HepG2 (cell line): ENCODE measurements around the gene MEX3D. TPM values are rescaled to one million over a fixed set of nuclear protein-coding genes. Genes with fewer than 3 reads are reported as not detected.

ENCODE experiments used
- ATAC-seq: fragments of 200-7000 bp; cut with Tn5 transposase; 3 replicates; pipeline ENCODE4 v1.9.1; 2020; ENCODE audit warnings: mild to moderate bottlenecking, moderate library complexity
- BruUV-seq: library from RNA; stranded (reverse); fragments of 400-500 nt; replicated peaks from 2 replicates; lab custom pipeline; 2021; lab: Mats Ljungman, UMichigan
- CTCF ChIA-PET: fragments of 300-600 bp; formaldehyde crosslinking; extraction: SDS; loops from one replicate; lab custom pipeline; 2021; ENCODE audit warnings: low total read pairs, inconsistent platforms, low intra/inter-chr PET ratio; lab: Yijun Ruan, JAX
- POLR2A ChIA-PET: fragments of 350-600 bp; sonication (Branson Sonifier 250); formaldehyde crosslinking; loops from one replicate; lab custom pipeline; 2020; ENCODE audit warnings: antibody characterized with exemption, inconsistent platforms; lab: Yijun Ruan, JAX
- DNase-seq: peaks from one replicate; pipeline ENCODE4 v3.0.0-alpha.2; 2015; ENCODE audit warnings: low spot score
- FAIRE-seq: peaks from 3 replicates; lab custom pipeline; 2011; peaks lifted over from hg19 to GRCh38; lab: Jason Lieb, UNC
- H2AFZ ChIP-seq: one replicate; pipeline ENCODE4 v1.6.1; 2011; ENCODE audit warnings: low read length, inconsistent platforms
- H3K27ac ChIP-seq: fragments of 300-600 bp; 3 replicates; pipeline ENCODE4 v1.8.0; 2011; ENCODE audit warnings: mixed run types, mild to moderate bottlenecking, mixed read lengths, low read length, inconsistent platforms; ENCODE audit not compliant: insufficient read depth; ENCODE audit errors: extremely low read length
- H3K27me3 ChIP-seq, 2 experiments: fragments of 200-600 bp in 1 of 2; 2 replicates in 1 of 2; 3 replicates in 1 of 2; pipeline versions ENCODE4 v1.6.0 to v1.8.0; 2011; ENCODE audit warnings: low read length in 2 of 2, mild to moderate bottlenecking in 2 of 2, moderate library complexity in 2 of 2, inconsistent platforms in 1 of 2; ENCODE audit not compliant: insufficient read depth in 2 of 2, control insufficient read depth in 1 of 2
- H3K36me3 ChIP-seq, 2 experiments: fragments of 200-600 bp in 1 of 2; replicated peaks in 1 of 2; 2 replicates in 1 of 2; 3 replicates in 1 of 2; pipeline versions ENCODE4 v1.5.1 to v1.8.0; 2011; ENCODE audit warnings: low read length in 2 of 2, inconsistent platforms in 1 of 2; ENCODE audit not compliant: insufficient read depth in 2 of 2, control insufficient read depth in 1 of 2
- H3K4me1 ChIP-seq: 2 replicates; pipeline ENCODE4 v1.5.1; 2012; ENCODE audit warnings: low read length, inconsistent platforms; ENCODE audit not compliant: insufficient read depth
- H3K4me2 ChIP-seq: 2 replicates; pipeline ENCODE4 v1.6.0; 2011; ENCODE audit warnings: low read depth, low read length, inconsistent platforms
- H3K4me3 ChIP-seq, 3 experiments: fragments of 200-600 bp in 1 of 3; sonication (generic), shearing (Covaris generic) in 1 of 3; replicated peaks in 1 of 3; 2 replicates each; pipeline ENCODE4 v1.5.1; 2011 to 2016; ENCODE audit warnings: low read length in 3 of 3, inconsistent platforms in 2 of 3, low read depth in 2 of 3, mild to moderate bottlenecking in 2 of 3, control low read depth in 1 of 3, mixed read lengths in 1 of 3; ENCODE audit not compliant: insufficient read depth in 1 of 3
- H3K79me2 ChIP-seq: one replicate; pipeline ENCODE4 v1.6.1; 2011; ENCODE audit warnings: low read length, inconsistent platforms; ENCODE audit not compliant: insufficient read depth
- H3K9ac ChIP-seq: 2 replicates; pipeline ENCODE4 v1.6.0; 2011; ENCODE audit warnings: mild to moderate bottlenecking, low read depth, low read length, inconsistent platforms; ENCODE audit not compliant: insufficient read depth
- H3K9me3 ChIP-seq: 2 replicates; pipeline ENCODE4 v1.5.1; 2012; ENCODE audit warnings: mild to moderate bottlenecking, low read length
- H4K20me1 ChIP-seq: 2 replicates; pipeline ENCODE4 v1.6.0; 2011; ENCODE audit warnings: inconsistent platforms, mild to moderate bottlenecking, low read length, moderate library complexity; ENCODE audit not compliant: insufficient read depth
- FOXJ3 ChIP-seq: sonication (generic); formaldehyde crosslinking; IDR thresholded peaks from 2 replicates; pipeline ENCODE4 v1.4.0; 2020; ENCODE audit warnings: missing genetic modification reagents, mild to moderate bottlenecking, borderline replicate concordance
- HIC2 ChIP-seq: sonication (generic); formaldehyde crosslinking; IDR thresholded peaks from 2 replicates; pipeline ENCODE4 v1.9.0; 2022; ENCODE audit warnings: low read depth, missing genetic modification reagents
- HNRNPH1 ChIP-seq: fragments of 200-400 bp; formaldehyde crosslinking; optimal IDR thresholded peaks from 2 replicates; pipeline ENCODE3; 2017; ENCODE audit warnings: mild to moderate bottlenecking, low read depth, low read length
- NFIB ChIP-seq: sonication (generic); formaldehyde crosslinking; IDR thresholded peaks from 2 replicates; pipeline ENCODE4 v1.9.0; 2021; ENCODE audit warnings: missing genetic modification reagents, mild to moderate bottlenecking, borderline replicate concordance
- PHF8 ChIP-seq: sonication (generic); formaldehyde crosslinking; IDR thresholded peaks from 2 replicates; pipeline ENCODE4 v1.5.0; 2020; ENCODE audit warnings: missing genetic modification reagents
- TFAP4 ChIP-seq: sonication (generic); IDR thresholded peaks from 2 replicates; pipeline ENCODE4 v1.6.1; 2016; ENCODE audit warnings: low read depth, borderline replicate concordance
- TOE1 ChIP-seq: sonication (generic); formaldehyde crosslinking; IDR thresholded peaks from 2 replicates; pipeline ENCODE4 v1.4.0; 2020; ENCODE audit warnings: mild to moderate bottlenecking, missing genetic modification reagents
- ZSCAN20 ChIP-seq: sonication (generic); formaldehyde crosslinking; IDR thresholded peaks from 2 replicates; pipeline ENCODE4 v1.4.0; 2020; ENCODE audit warnings: missing genetic modification reagents, mild to moderate bottlenecking, borderline replicate concordance
- WGBS: methylation state at CpG from one replicate; pipeline ENCODE4 v1.1.6; 2017; ENCODE audit warnings: low lambda C conversion rate; 5-methylcytosine and 5-hydroxymethylcytosine counted together
- in situ Hi-C: cut with HindIII; loops from 2 replicates; pipeline ENCODE4 v1.10.0; 2017; ENCODE audit warnings: low pct_unique_long_range_greater_than_20kb; ENCODE audit not compliant: extremely low pct_ligation_motif_present
- intact Hi-C: fragments of 100-400 bp; cut with micrococcal nuclease; formaldehyde crosslinking; loops from one replicate; pipeline ENCODE4 v1.10.0; 2022; ENCODE audit not compliant: unreplicated experiment
- polyA plus RNA-seq, 8 experiments: library from polyadenylated mRNA; depleted of rRNA in 3 of 8; stranded (reverse) in 7 of 8; unstranded in 1 of 8; fragments of >200 nt; fragmentation: Illumina TruSeq in 4 of 8; extraction: Trizol in 4 of 8; gene quantifications; 2 replicates each; pipeline versions ENCODE4 v1.2.1 to v1.2.3, GENCODE V29; 2011 to 2016; ENCODE audit warnings: low read depth in 4 of 8, missing spikeins in 1 of 8, mixed read lengths in 1 of 8; ENCODE audit not compliant: insufficient read depth in 1 of 8
- total RNA-seq, 5 experiments: library from RNA; depleted of rRNA; stranded (reverse); fragments of >200 nt; fragmentation: Illumina TruSeq; extraction: Trizol; gene quantifications; 2 replicates each; pipeline ENCODE4 v1.2.3, GENCODE V29; 2016; ENCODE audit warnings: low read depth in 1 of 5

Gene MEX3D
- total and polyA plus RNA-seq, 2 of the 13 experiments (the other 11 are each of a cell fraction or from before 2014, with no cell fraction given): 3.6 to 17.1 TPM

GRCh38 chr19:1610579-1610978 lies 42.5 kb upstream of the MEX3D start:
- Histone ChIP-seq H3K4me3 (no peak overlapping the region), H4K20me1 (no peaks in the 10 kb centered on the region), H3K4me1 (peaks cover 13% of the 10 kb centered on the region), H2AFZ (no peak overlapping the region), H3K9ac (no peak overlapping the region), H3K79me2 (no peaks in the 10 kb centered on the region), H3K4me2 (no peak overlapping the region), H3K9me3 (no peaks in the 10 kb centered on the region), H3K36me3 (peaks cover 22 to 33% of the 10 kb centered on the region in 2 experiments; a peak in 4 of 5 replicates), H3K27ac (no peak overlapping the region), H3K27me3 (no peaks in the 10 kb centered on the region; a peak in 1 of 5 replicates)
- no peak for DNase-seq
- no peak for ATAC-seq
- FAIRE-seq: no peak
- POLR2A ChIA-PET: no interaction called here
- intact Hi-C loops (no loop called here), in situ Hi-C loops (no loop called here)
- TF ChIP-seq NFIB (CRISPR knock-in tag) (no peak), ZSCAN20 (CRISPR knock-in tag) (no peak), TFAP4 (no peak), PHF8 (no peak), HNRNPH1 (no peak), HIC2 (CRISPR knock-in tag) (no peak), FOXJ3 (no peak), TOE1 (CRISPR knock-in tag) (no peak)
- WGBS: 89% methylated on average over 11 of the region's 11 CpGs
- CTCF ChIA-PET: no interaction called here
- no TSS peak for BruUV-seq
